Mononuclear cell (primary cell): ENCODE measurements around the gene ZBED6. TPM values are rescaled to one million over a fixed set of nuclear protein-coding genes. Genes with fewer than 3 reads are reported as not detected.

ENCODE experiments used
- H3K27me3 ChIP-seq: 2 replicates; pipeline ENCODE4 v1.6.0; 2011; ENCODE audit warnings: low read length, control low read depth; ENCODE audit not compliant: insufficient read depth
- H3K4me1 ChIP-seq: 2 replicates; pipeline ENCODE4 v1.5.1; 2011; ENCODE audit warnings: mild to moderate bottlenecking, low read length, control low read depth; ENCODE audit not compliant: insufficient read depth
- H3K4me3 ChIP-seq: 2 replicates; pipeline ENCODE4 v1.5.1; 2011; ENCODE audit warnings: mild to moderate bottlenecking, low read length, moderate library complexity
- H3K9me3 ChIP-seq: 2 replicates; pipeline ENCODE4 v1.5.1; 2011; ENCODE audit warnings: low read depth, mild to moderate bottlenecking, control low read depth, low read length
- total RNA-seq: library from RNA; depleted of rRNA; stranded (reverse); fragments of >200 nt; gene quantifications from one replicate; pipeline ENCODE4 v1.2.3, GENCODE V29; 2012

The ZBED6 gene
- total RNA-seq, 1 donor: 34.7 TPM

- Histone ChIP-seq H3K9me3 (no peaks in the 10 kb centered on the region), H3K4me1 (no peaks in the 10 kb centered on the region), H3K4me3 (no peak overlapping the region), H3K27me3 (no peaks in the 10 kb centered on the region)
Observed at GRCh38 chr1:203842559-203842876, 47.1 kb downstream of the ZBED6 start.

GRCh38 chr1:203843435-203843834 is 48.0 kb downstream of the ZBED6 start:
- Histone ChIP-seq H3K9me3 (no peaks in the 10 kb centered on the region), H3K4me1 (no peaks in the 10 kb centered on the region), H3K27me3 (no peaks in the 10 kb centered on the region)

More at GRCh38 chr1:203843435-203843834, 48.0 kb downstream of the ZBED6 start:
- no peak overlapping the region for H3K4me3 ChIP-seq

Other genes starting within 250 kb of the ZBED6 start
- gene ATP2B4, start 168.8 kb upstream of the ZBED6 start, total RNA-seq: 21.3 TPM
- 11.9 TPM for gene LAX1, start 30.4 kb upstream of the ZBED6 start, total RNA-seq
- 160 TPM for gene ZC3H11A, start within 50 bp of the ZBED6 start, total RNA-seq
- 51.1 TPM for gene SNRPE, start 66.0 kb downstream of the ZBED6 start, total RNA-seq